Testis (tissue), 2 donors: ENCODE data around the gene IMMP2L.

Experiments
- CTCF ChIP-seq, 3 experiments: fragments of 450-650 bp in 2 of 3; fragments of 200-600 bp in 1 of 3; sonication (generic) in 1 of 3; IDR thresholded peaks; one replicate each; pipeline ENCODE4 v1.5.1; 2016 to 2019; ENCODE audit warnings: antibody characterized with exemption in 3 of 3, mild to moderate bottlenecking in 2 of 3, moderate library complexity in 1 of 3
- POLR2A ChIP-seq: fragments of 450-650 bp; IDR thresholded peaks from one replicate; pipeline ENCODE4 v1.6.1; 2017; ENCODE audit warnings: antibody characterized with exemption, mild to moderate bottlenecking, moderate library complexity

- TF ChIP-seq CTCF (IDR thresholded peaks at IDR 0.05), result no peak
- TF ChIP-seq POLR2A, result no peak
These were observed 648.0 kb downstream of the IMMP2L start for GRCh38 chr7:110914263-110914662.
